OCI-LY1 (cell line): ENCODE results near the gene CBX1.

ENCODE experiments used
- H2AFZ ChIP-seq: fragments of 200-600 bp; sonication (generic), shearing (Covaris generic); 2 replicates; pipeline ENCODE4 v1.6.0; 2014; ENCODE audit warnings: antibody characterized with exemption, mild to moderate bottlenecking, low read length
- H3F3A ChIP-seq: fragments of 200-600 bp; sonication (generic), shearing (Covaris generic); 2 replicates; pipeline ENCODE4 v1.6.0; 2014; ENCODE audit warnings: mild to moderate bottlenecking, antibody characterized with exemption, low read length, moderate library complexity; ENCODE audit not compliant: insufficient read depth
- H3K27ac ChIP-seq: fragments of 200-600 bp; sonication (generic); 2 replicates; pipeline ENCODE4 v1.5.1; 2014; ENCODE audit warnings: low read length, mixed run types, mild to moderate bottlenecking, low read depth; ENCODE audit not compliant: poor library complexity, severe bottlenecking
- H3K27me3 ChIP-seq: fragments of 200-600 bp; sonication (generic); 2 replicates; pipeline ENCODE4 v1.6.0; 2014; ENCODE audit warnings: antibody characterized with exemption, mild to moderate bottlenecking, low read length, moderate library complexity; ENCODE audit not compliant: insufficient read depth
- H3K36me3 ChIP-seq: fragments of 200-600 bp; sonication (generic); 2 replicates; pipeline ENCODE4 v1.6.1; 2014; ENCODE audit warnings: mild to moderate bottlenecking, antibody characterized with exemption, low read length, moderate library complexity, mixed read lengths; ENCODE audit not compliant: insufficient read depth
- H3K4me1 ChIP-seq: fragments of 200-600 bp; sonication (generic); 2 replicates; pipeline ENCODE4 v1.5.1; 2014; ENCODE audit warnings: mild to moderate bottlenecking, low read length, moderate library complexity; ENCODE audit not compliant: insufficient read depth, severe bottlenecking
- H3K4me2 ChIP-seq: fragments of 200-600 bp; sonication (generic), shearing (Covaris generic); 2 replicates; pipeline ENCODE4 v1.6.1; 2014; ENCODE audit warnings: low read length
- H3K4me3 ChIP-seq: fragments of 200-600 bp; sonication (generic); 2 replicates; pipeline ENCODE4 v1.5.1; 2014; ENCODE audit warnings: low read length, low read depth, mild to moderate bottlenecking, mixed read lengths; ENCODE audit not compliant: poor library complexity, severe bottlenecking
- H3K79me2 ChIP-seq: fragments of 200-600 bp; shearing (Covaris generic); 2 replicates; pipeline ENCODE4 v1.6.1; 2016; ENCODE audit warnings: mixed run types, low read length, mixed read lengths; ENCODE audit not compliant: insufficient read depth
- H3K9ac ChIP-seq: fragments of 200-600 bp; sonication (generic), shearing (Covaris generic); 2 replicates; pipeline ENCODE4 v1.6.1; 2014; ENCODE audit warnings: mild to moderate bottlenecking, low read length, mixed read lengths
- H3K9me2 ChIP-seq: fragments of 200-600 bp; sonication (generic), shearing (Covaris generic); 2 replicates; pipeline ENCODE4 v1.6.1; 2014; ENCODE audit warnings: low read depth, mild to moderate bottlenecking, low read length, mixed read lengths
- H3K9me3 ChIP-seq: fragments of 200-600 bp; shearing (Covaris generic); 2 replicates; pipeline ENCODE4 v1.6.1; 2014; ENCODE audit warnings: low read length, mixed read lengths
- H4K20me1 ChIP-seq: fragments of 200-600 bp; sonication (generic), shearing (Covaris generic); 2 replicates; pipeline ENCODE4 v1.6.0; 2016; ENCODE audit warnings: mild to moderate bottlenecking, low read length; ENCODE audit not compliant: insufficient read depth
- EZH2 ChIP-seq: fragments of 200-600 bp; sonication (generic), shearing (Covaris generic); IDR thresholded peaks from 2 replicates; pipeline ENCODE4 v1.8.0; 2017; ENCODE audit warnings: borderline replicate concordance, mixed run types, mild to moderate bottlenecking, antibody characterized with exemption, low read length, moderate library complexity, mixed read lengths
- TF ChIP-seq, protein P1 (sequence below): fragments of 200-600 bp; sonication (generic), shearing (Covaris generic); IDR thresholded peaks from 2 replicates; pipeline ENCODE4 v1.5.1; 2017; ENCODE audit warnings: mild to moderate bottlenecking, antibody characterized with exemption, low read length, moderate library complexity, mixed read lengths

The CBX1 gene

GRCh38 chr17:48066656-48067055 is 34.6 kb downstream of the CBX1 start:
- Histone ChIP-seq H3K4me1 (no peaks in the 10 kb centered on the region), H3K4me3 (no peak overlapping the region), H3K36me3 (peaks cover 79% of the 10 kb centered on the region), H3K4me2 (no peak overlapping the region), H4K20me1 (no peaks in the 10 kb centered on the region), H3K27me3 (no peaks in the 10 kb centered on the region), H3K79me2 (no peaks in the 10 kb centered on the region), H3K9me2 (no peaks in the 10 kb centered on the region), H3K27ac (no peak overlapping the region), H3F3A (no peaks in the 10 kb centered on the region), H3K9me3 (no peaks in the 10 kb centered on the region), H2AFZ (no peak overlapping the region), H3K9ac (no peak overlapping the region)
- TF ChIP-seq, protein P1, sequence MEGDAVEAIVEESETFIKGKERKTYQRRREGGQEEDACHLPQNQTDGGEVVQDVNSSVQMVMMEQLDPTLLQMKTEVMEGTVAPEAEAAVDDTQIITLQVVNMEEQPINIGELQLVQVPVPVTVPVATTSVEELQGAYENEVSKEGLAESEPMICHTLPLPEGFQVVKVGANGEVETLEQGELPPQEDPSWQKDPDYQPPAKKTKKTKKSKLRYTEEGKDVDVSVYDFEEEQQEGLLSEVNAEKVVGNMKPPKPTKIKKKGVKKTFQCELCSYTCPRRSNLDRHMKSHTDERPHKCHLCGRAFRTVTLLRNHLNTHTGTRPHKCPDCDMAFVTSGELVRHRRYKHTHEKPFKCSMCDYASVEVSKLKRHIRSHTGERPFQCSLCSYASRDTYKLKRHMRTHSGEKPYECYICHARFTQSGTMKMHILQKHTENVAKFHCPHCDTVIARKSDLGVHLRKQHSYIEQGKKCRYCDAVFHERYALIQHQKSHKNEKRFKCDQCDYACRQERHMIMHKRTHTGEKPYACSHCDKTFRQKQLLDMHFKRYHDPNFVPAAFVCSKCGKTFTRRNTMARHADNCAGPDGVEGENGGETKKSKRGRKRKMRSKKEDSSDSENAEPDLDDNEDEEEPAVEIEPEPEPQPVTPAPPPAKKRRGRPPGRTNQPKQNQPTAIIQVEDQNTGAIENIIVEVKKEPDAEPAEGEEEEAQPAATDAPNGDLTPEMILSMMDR: no peak
- no peak for TF ChIP-seq EZH2

- H3K4me3 ChIP-seq: no peak overlapping the region
- H3K4me1 ChIP-seq: no peaks in the 10 kb centered on the region
- no peak for TF ChIP-seq EZH2
- TF ChIP-seq, protein P1: no peak
- H3K9me2 ChIP-seq: no peaks in the 10 kb centered on the region
- H3K4me2 ChIP-seq: no peak overlapping the region
- H3K36me3 ChIP-seq: peaks cover 78% of the 10 kb centered on the region
- no peaks in the 10 kb centered on the region for H3F3A ChIP-seq
- H3K9me3 ChIP-seq: no peaks in the 10 kb centered on the region
- no peak overlapping the region for H3K27ac ChIP-seq
- no peaks in the 10 kb centered on the region for H3K27me3 ChIP-seq
- H3K9ac ChIP-seq: no peak overlapping the region
- H2AFZ ChIP-seq: no peak overlapping the region
- H3K79me2 ChIP-seq: no peaks in the 10 kb centered on the region
- H4K20me1 ChIP-seq: no peaks in the 10 kb centered on the region
Measured at GRCh38 chr17:48066192-48066591, 35.1 kb downstream of the CBX1 start.

GRCh38 chr17:48064638-48065037 is 36.6 kb downstream of the CBX1 start:
- Histone ChIP-seq H3K4me3 (no peak overlapping the region), H3K79me2 (no peaks in the 10 kb centered on the region), H4K20me1 (no peaks in the 10 kb centered on the region), H3K4me1 (no peaks in the 10 kb centered on the region), H3F3A (no peaks in the 10 kb centered on the region), H3K9ac (no peak overlapping the region), H3K36me3 (peaks cover 81% of the 10 kb centered on the region), H3K27ac (no peak overlapping the region), H3K9me3 (no peaks in the 10 kb centered on the region), H3K27me3 (no peaks in the 10 kb centered on the region), H2AFZ (no peak overlapping the region), H3K4me2 (no peak overlapping the region), H3K9me2 (no peaks in the 10 kb centered on the region)
- TF ChIP-seq, protein P1: no peak
- TF ChIP-seq EZH2: no peak
